ENCODE measurements around the gene KCNC2. TPM values are rescaled to one million over a fixed set of nuclear protein-coding genes. Genes with fewer than 3 reads are reported as not detected.

The KCNC2 gene
- not detected in 2 replicates for total RNA-seq (2014; rRNA removed; shearing (Covaris generic))

DNA sequence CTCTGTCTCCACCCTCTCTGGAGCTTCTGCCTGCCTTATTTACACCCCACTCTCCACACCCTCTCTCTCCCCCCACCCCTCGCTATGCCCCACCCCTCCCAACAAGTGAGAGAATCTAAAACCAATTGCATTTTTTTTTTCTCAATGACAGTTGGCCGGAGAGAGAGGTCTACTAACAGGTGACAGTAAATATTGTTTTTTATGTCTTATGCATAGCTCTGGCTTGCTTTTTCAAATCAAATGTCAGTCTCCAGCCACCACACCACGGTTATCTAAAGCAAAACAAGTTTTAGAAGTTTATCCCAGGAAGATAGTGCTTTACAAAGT is at the start of gene KCNC2:
Gene KCNC2 (minus strand): TSS at position 28 of the 327 bp plus-strand sequence.

Other genes with a start within 250 kb of the KCNC2 start
- gene CAPS2, start 120.5 kb upstream of the KCNC2 start, total RNA-seq (2014; rRNA removed; shearing (Covaris generic)): 0.38 and 0.98 TPM in 2 replicates
- not detected in 2 replicates for gene GLIPR1L1, start 124.8 kb upstream of the KCNC2 start, total RNA-seq (2014; rRNA removed; shearing (Covaris generic))
- 0.34 TPM in 1 of 2 replicates, not detected in the other for gene GLIPR1L2, start 181.2 kb upstream of the KCNC2 start, total RNA-seq (2014; rRNA removed; shearing (Covaris generic))